GM12874 (cell line): ENCODE measurements around the gene PCSK2.

Experiments used
- TF ChIP-seq, protein P1 (sequence below): IDR thresholded peaks from 2 replicates; pipeline ENCODE4 v1.5.1; 2011; ENCODE audit warnings: low read depth, mild to moderate bottlenecking, control low read depth, low read length, moderate library complexity; ENCODE audit not compliant: insufficient read depth

Gene PCSK2

GRCh38 chr20:17262786-17263185 lies 35.9 kb downstream of the PCSK2 start:
- TF ChIP-seq, protein P1, sequence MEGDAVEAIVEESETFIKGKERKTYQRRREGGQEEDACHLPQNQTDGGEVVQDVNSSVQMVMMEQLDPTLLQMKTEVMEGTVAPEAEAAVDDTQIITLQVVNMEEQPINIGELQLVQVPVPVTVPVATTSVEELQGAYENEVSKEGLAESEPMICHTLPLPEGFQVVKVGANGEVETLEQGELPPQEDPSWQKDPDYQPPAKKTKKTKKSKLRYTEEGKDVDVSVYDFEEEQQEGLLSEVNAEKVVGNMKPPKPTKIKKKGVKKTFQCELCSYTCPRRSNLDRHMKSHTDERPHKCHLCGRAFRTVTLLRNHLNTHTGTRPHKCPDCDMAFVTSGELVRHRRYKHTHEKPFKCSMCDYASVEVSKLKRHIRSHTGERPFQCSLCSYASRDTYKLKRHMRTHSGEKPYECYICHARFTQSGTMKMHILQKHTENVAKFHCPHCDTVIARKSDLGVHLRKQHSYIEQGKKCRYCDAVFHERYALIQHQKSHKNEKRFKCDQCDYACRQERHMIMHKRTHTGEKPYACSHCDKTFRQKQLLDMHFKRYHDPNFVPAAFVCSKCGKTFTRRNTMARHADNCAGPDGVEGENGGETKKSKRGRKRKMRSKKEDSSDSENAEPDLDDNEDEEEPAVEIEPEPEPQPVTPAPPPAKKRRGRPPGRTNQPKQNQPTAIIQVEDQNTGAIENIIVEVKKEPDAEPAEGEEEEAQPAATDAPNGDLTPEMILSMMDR = no peak

DNA sequence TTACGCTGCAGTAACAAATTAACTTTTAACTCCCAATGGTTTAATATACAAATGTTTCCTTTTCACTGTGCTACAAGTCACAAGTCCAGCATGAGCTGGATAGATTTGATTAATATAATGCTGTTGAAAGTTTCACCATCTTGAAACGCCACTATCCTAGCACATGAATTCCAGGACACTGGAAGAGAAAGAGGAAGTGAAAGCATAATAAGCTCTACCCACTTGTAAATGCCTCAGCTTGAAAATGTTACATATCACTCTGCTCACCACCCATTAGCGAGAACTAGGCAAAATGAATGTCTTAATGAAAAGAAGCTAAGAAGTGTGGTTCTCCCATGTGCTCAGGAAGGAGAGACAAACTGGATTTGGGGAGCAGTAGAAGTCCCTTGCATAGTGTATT lies 46.9 kb downstream of the PCSK2 start:
- TF ChIP-seq, protein P1 = no peak

DNA sequence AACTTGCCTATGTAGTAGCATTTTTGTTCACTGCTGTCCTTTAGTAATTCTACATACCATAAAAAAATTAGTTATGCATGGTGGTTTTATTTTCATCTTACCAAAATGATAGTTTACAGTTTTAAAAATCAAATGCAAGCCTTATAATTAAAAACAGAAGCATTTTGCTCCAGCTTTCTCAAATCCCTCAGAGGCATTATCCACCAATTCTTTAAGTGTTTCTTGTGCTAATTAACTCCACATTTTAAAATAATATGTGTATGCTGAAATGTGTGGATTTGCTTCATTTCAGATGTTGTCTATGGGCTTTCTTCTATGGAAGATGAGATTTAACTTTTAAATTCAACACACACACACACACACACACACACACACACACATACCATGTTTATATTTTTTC lies 49.3 kb downstream of the PCSK2 start:
- TF ChIP-seq, protein P1 = no peak

GRCh38 chr20:17281478-17281877 lies 54.6 kb downstream of the PCSK2 start:
- TF ChIP-seq, protein P1 = peak; percentile 45

- TF ChIP-seq, protein P1 = no peak
Observed at GRCh38 chr20:17282501-17282900, 55.7 kb downstream of the PCSK2 start.

GRCh38 chr20:17287503-17287902 lies 60.7 kb downstream of the PCSK2 start:
- TF ChIP-seq, protein P1 = peak; percentile 47; the same call in 1 of the 2 replicates

DNA sequence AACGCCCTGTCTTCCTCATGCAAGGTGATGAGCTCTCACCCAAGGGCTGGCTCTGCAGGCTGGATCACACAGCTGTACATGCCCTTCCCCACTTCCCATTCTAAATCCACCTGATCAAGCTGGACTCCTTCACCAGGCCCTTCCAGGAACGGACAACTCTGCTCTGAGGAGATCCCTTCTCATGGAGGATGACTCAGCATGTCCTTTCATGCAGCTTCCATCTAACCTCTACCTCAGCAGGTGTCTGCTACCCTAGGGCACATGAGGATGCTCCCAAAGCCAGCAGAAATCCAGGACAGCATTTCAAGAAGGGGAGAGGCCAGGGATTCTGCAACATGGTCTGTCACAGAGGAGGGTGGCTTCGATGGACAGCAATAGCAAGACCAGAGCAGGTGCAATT lies 61.2 kb downstream of the PCSK2 start:
- TF ChIP-seq, protein P1 = no peak

GRCh38 chr20:17295151-17295726 lies 68.4 kb downstream of the PCSK2 start:
- TF ChIP-seq, protein P1 = no peak
